ENCODE results near the gene DRD1.
"Not testable (repeated sequence)": the region's sequence is repeated elsewhere in the genome, so short reads cannot be mapped to it uniquely, and the experiment has no call there.

Gene DRD1

DNA sequence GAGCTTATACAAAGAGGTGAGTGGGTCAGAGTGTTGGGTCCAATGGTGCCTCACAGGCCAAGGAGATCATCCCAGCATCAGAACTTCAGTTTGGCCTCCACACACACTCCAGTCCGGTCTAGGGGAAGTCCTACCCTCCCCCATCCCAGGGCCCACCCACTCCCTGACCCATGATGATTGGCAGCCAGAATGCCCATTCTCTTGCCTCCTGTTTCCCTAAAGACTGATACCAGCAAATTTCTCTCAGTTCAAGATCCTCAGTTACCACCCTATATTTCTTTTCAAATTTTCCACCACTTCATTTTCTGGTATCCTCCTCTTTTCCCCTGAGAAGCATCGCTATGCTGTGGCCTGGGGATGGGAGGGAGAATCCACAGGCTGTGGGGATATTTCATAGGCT lies 21.9 kb downstream of the DRD1 start:
- DNase-seq = no peak

- DNase-seq = no peak
Observed at GRCh38 chr5:175420383-175420782, 23.6 kb downstream of the DRD1 start.

DNA sequence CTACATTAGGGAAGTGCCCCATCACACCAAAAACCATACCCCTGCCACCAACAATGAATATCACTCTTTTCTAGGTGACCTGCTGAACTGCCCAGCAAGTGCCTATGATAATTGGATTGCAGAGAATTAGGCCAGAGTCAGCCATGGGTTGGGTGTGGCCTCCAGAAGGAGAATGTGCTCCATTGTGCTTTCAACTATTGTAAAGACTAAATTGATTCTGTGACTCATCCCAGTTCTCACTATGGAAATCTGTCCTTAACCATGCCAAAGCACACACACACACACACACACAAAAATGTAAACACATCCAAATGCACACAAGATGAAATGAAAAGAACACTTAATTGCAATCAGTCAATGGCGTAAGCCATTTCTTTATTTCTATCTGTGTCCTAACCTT lies 25.7 kb downstream of the DRD1 start:
- DNase-seq = no peak

GRCh38 chr5:175417384-175417783 lies 26.6 kb downstream of the DRD1 start:
- no peak for DNase-seq

DNA sequence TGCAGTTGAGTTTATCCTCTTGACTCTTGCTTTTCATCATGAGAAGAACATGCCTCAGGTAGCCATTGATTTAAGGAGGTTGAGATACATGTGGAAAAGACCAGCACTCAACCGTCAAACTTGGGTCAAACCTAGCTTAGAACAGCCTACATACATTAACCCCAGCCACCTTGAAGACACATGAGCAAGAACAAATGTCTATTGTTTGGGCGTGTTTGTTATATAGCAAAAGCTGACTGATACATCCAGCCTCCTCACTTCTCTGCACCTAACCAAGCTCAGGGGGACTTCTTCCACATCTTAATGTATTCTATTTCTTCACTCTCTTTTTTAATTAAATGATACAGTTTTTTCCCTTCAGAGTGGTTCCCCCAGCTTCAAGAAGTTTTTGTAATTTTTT lies 28.7 kb downstream of the DRD1 start:
- no peak for DNase-seq

- no peak for DNase-seq
Observed at GRCh38 chr5:175410926-175411325, 33.1 kb downstream of the DRD1 start.

- DNase-seq = no peak
Observed at GRCh38 chr5:175406300-175406699, 37.7 kb downstream of the DRD1 start.

- DNase-seq = not testable (repeated sequence)
Observed at GRCh38 chr5:175397590-175398297, 46.2 kb downstream of the DRD1 start.

- DNase-seq = not testable (repeated sequence)
Observed at GRCh38 chr5:175395430-175395829, 48.6 kb downstream of the DRD1 start.

GRCh38 chr5:175394601-175395000 lies 49.4 kb downstream of the DRD1 start:
- DNase-seq = no peak

GRCh38 chr5:175393897-175394296 lies 50.1 kb downstream of the DRD1 start:
- DNase-seq = no peak

GRCh38 chr5:175392236-175392635 lies 51.7 kb downstream of the DRD1 start:
- DNase-seq = no peak

GRCh38 chr5:175390352-175391083 lies 53.5 kb downstream of the DRD1 start:
- no peak for DNase-seq
